ENCODE measurements around the gene NAT9. TPM values are rescaled to one million over a fixed set of nuclear protein-coding genes. Genes with fewer than 3 reads are reported as not detected.

NAT9 gene
- total and polyA plus RNA-seq, 2 donors (not counting 3 experiments of a cell fraction or from before 2014, with no cell fraction given): 39.3 to 44.8 TPM

- no TSS peak for BruUV-seq (replicated peaks)
- Histone ChIP-seq H3K4me2 (ENCODE audit: insufficient read depth, low read length) (no peak overlapping the region), H3K9me1 (replicated peaks; ENCODE audit: control insufficient read depth, extremely low read depth, insufficient read depth, low read length) (no peaks in the 10 kb centered on the region), H3K27ac (ENCODE audit: insufficient read depth, low read depth, low read length) (no peak overlapping the region), H3K9me3 (replicated peaks; ENCODE audit: control insufficient read depth, insufficient read depth, low read length) (no peaks in the 10 kb centered on the region), H3K4me3 (replicated peaks in 1 of 3; ENCODE audit: insufficient read depth in 1 of 3, low read depth in 1 of 3, low read length in 3 of 3) (no peak overlapping the region), H3K4me1 (ENCODE audit: control insufficient read depth, extremely low read depth, insufficient read depth, low read length) (no peaks in the 10 kb centered on the region), H3K9ac (replicated peaks; ENCODE audit: extremely low read depth, insufficient read depth, low read length) (no peak overlapping the region), H3K79me2 (ENCODE audit: control insufficient read depth, insufficient read depth, low read length) (no peaks in the 10 kb centered on the region), H2AFZ (ENCODE audit: low read depth, low read length) (no peak overlapping the region), H3K27me3 (ENCODE audit: control insufficient read depth in 2 of 2, insufficient read depth in 2 of 2, low read length in 2 of 2) (no peaks in the 10 kb centered on the region), H3K36me3 (ENCODE audit: control insufficient read depth in 2 of 2, extremely low read depth in 1 of 2, insufficient read depth in 2 of 2, low read length in 2 of 2) (no peaks in the 10 kb centered on the region), H4K20me1 (replicated peaks; ENCODE audit: control insufficient read depth, extremely low read depth, insufficient read depth, low read length) (no peaks in the 10 kb centered on the region)
- ChIA-PET POLR2A (no interaction called here), CTCF (no interaction called here)
- FAIRE-seq: no peak
- intact Hi-C loops (cut with micrococcal nuclease) (no loop called here), dilution Hi-C loops (cut with MboI; ENCODE audit: extremely low pct_ligation_motif_present, low sequenced_read_pairs) (no loop called here)
- DNase-seq (ENCODE audit: low read depth, low spot score): no peak
- TF ChIP-seq GATA2 (IDR thresholded peaks at IDR 0.05; ENCODE audit: insufficient read depth, insufficient read length, low read depth, low read length): no peak
- no peak for TF ChIP-seq FOS (IDR thresholded peaks at IDR 0.05; ENCODE audit: borderline replicate concordance, insufficient read depth, low read length)
- no peak for TF ChIP-seq MYC (IDR thresholded peaks at IDR 0.05; ENCODE audit: low read depth, low read length)
- no peak for TF ChIP-seq POLR2A (IDR thresholded peaks at IDR 0.05; ENCODE audit: low read depth, low read length)
- no peak for TF ChIP-seq CTCF (IDR thresholded peaks at IDR 0.05; ENCODE audit: extremely low read depth in 1 of 2, insufficient read depth in 1 of 2, low read depth in 1 of 2, low read length in 2 of 2)
- TF ChIP-seq EZH2 (IDR thresholded peaks at IDR 0.05; ENCODE audit: borderline replicate concordance, low read depth, low read length, severe bottlenecking): no peak
- TF ChIP-seq POLR2AphosphoS5 (IDR thresholded peaks at IDR 0.05; ENCODE audit: insufficient read depth, low read depth, low read length): no peak
- TF ChIP-seq, protein P1, sequence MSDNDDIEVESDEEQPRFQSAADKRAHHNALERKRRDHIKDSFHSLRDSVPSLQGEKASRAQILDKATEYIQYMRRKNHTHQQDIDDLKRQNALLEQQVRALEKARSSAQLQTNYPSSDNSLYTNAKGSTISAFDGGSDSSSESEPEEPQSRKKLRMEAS (IDR thresholded peaks at IDR 0.05; ENCODE audit: insufficient read depth, insufficient read length): no peak
- TF ChIP-seq JUN (IDR thresholded peaks at IDR 0.05; ENCODE audit: borderline replicate concordance, insufficient read depth, insufficient read length, low read depth): no peak
Measured at GRCh38 chr17:74728702-74729075, 47.5 kb downstream of the NAT9 start.

Measured in endothelial cell of umbilical vein (primary cell).